ENCODE measurements around the gene MBP.

MBP gene

DNA sequence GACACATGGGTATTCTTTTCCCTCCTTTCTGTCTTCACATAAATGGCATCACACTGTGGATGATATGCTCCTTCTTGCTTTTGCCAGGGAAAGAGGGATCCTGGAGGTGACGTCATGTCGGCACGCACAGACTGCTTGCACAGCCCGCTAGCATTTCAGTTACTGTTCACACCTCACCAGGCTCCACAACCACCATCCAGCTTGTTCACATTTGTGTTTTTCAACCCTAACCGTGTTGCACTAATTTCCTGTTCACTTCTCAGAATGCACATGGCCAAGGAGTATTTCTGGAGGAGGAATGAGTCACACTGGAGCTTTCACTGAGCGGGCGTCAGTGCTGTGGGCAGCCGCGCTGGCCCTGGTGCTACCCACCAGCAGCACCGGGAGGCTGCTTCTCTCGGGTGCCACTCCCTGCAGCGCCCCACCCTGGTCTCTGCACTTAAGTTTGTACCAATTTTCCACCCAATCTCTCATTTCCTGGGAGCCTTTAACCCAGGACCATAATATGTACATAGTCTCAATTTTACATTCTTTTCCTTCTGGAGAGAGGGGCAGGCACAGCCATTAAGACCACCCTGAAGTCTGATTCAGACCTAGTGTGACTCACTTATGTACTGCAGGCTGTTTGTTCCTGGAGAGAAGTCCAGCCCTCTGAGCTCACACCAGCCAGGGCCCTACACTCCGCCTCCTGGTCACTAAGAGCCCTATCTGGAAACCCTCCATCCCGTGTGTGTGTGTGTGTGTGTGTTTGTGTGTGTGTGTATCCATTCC, 65.1 kb downstream of the MBP start:
- DNase-seq (ENCODE audit: low read depth in 1 of 2, low spot score in 1 of 2) = peak in 1 of 2 donors; percentile 64

DNA sequence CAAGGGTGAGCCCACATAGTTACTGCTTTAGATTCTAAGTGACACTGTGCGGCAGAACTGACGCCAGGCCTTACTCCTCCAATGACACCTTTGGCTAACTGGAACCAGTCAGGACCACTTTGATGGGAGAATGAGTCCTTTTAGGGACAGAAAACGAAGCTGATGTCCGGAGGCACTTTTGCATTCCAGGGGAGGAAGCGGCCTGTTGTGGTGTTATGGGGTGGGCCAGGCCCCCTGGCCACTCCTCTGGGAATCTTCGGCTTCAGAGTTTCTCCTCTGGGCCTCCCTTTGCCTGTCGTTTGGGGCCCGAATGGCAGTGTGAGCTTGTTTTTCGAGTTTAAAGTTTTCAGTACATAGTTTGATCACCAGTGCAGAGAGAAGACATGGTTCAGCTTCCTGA, 65.9 kb downstream of the MBP start:
- DNase-seq (ENCODE audit: low read depth in 1 of 2, low spot score in 1 of 2) = no peak

DNA sequence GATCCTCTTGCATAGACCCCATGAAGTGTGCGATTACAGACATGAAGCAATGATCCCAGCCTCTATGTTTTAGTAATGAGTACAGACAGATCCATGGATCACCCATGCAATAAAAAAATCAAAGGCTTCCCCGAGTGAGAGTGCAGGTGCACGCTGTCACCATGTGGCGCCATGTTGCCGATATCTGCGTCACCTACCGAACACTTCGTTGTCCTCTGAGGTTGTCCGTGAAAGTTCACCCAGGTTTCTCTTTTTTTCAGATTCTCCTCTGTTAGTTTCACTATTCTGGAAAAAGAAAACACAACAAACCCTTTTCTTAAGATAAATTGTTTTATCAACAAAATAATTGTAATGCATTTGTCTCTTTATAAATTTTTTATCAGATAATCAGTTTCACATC, 66.5 kb downstream of the MBP start:
- no peak for DNase-seq (ENCODE audit: low read depth in 1 of 2, low spot score in 1 of 2)

DNA sequence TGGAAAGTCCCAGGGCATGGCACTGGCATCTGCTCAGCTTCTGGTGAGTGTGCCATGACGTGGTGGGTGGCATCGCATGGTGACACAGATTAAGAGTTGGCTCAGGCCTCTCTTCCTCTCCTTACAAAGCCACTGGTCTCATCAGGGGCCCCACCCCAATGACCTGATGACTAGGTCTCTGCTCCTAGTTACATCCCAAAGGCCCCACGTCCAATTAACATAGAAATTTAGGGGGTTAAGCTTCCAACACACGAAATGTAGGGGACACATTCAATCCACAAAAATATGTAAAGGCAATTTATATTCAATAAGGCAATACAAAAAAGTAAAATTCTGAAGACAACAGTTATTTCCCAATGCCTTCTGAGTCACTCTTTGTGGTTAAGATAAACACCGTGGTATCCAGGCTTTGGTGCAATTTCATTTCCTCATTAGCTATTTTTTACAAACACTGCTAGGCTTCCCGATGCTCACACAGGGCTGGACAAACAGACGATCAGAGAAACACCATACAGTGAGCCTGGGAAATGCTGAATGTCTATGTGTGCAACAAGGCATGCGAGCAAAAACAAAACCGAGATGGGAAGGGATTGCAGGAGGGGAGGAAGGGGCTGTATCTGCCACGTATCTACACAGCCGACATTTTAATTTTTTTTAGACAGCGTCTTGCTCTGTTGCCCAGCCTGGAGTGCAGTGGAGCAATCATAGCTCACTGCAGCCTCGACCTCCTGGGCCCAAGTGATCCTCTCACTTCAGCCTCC, 67.2 kb downstream of the MBP start:
- DNase-seq (ENCODE audit: low read depth in 1 of 2, low spot score in 1 of 2) = no peak

DNA sequence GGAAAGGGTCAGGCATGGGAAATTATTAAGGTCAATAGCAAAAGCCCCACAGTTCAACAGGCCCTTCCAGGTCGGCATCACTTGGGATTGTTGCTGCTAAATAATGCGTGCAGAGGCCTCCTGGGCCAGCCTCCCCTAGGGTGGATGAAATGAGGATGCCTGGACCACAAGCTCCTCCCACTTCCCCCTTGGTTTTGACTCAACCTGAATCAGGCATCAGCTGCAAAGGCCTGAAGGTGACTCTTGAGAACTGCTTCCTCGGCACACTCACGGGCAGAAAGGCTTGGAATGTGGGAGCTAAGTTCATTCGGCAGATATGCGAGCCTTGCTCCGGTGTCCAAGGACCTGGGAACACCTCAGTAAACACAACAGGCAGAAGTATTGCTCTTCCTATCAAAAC, 69.3 kb downstream of the MBP start:
- peak; percentile 54 to 65 for DNase-seq (ENCODE audit: low read depth in 1 of 2, low spot score in 1 of 2)

DNA sequence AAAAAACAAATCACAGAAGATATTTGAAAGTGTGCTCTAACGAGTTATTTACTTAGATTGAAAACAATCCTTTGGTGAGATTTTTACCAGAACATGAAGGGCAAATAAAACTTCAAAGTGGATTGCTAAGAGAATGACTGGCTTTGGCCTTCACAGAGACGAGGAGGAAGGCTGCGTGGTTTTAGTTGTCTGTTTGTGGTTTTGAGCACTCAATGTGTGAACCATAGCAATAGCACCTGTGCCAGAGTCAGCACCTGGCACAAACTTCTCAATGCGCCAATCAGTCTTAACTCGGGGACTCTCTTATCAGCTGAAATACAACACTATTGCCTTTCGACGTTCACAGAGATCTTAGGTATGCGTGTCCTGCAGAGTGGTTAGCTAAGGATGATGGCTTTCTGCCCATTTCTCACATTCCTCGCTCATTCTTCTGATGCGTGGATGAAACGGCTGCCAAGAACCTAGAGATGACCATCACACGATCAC, 70.0 kb downstream of the MBP start:
- DNase-seq (ENCODE audit: low read depth in 1 of 2, low spot score in 1 of 2) = peak in 1 of 2 donors; percentile 53

DNA sequence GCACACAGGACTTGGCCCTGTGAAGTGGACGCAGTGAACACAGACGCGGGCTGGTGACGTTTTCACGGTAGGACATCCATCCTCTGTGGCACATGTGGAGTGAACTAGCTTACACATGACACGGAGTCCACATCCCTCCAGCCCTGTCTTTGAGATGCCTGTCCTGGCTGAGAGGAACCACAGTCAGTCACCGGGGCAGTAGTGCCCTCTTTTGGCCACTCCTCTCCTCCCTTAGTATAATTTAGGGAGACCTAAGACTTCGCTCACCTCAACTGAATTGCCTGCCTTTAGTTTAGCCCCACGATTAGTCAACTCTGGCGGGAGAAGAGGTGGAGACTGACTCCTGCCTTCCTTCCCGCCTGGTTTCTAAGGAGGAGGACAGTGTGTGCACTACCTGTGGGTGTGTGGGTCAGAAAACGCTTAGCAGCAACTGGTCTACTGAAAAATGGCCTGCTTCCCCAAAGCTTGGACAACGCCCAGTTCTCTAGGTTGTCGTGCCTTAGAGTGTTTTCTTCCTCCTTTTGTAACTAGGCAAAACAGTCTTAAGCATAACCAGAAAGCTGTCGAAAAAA, 70.6 kb downstream of the MBP start:
- DNase-seq (ENCODE audit: low read depth in 1 of 2, low spot score in 1 of 2) = no peak

DNA sequence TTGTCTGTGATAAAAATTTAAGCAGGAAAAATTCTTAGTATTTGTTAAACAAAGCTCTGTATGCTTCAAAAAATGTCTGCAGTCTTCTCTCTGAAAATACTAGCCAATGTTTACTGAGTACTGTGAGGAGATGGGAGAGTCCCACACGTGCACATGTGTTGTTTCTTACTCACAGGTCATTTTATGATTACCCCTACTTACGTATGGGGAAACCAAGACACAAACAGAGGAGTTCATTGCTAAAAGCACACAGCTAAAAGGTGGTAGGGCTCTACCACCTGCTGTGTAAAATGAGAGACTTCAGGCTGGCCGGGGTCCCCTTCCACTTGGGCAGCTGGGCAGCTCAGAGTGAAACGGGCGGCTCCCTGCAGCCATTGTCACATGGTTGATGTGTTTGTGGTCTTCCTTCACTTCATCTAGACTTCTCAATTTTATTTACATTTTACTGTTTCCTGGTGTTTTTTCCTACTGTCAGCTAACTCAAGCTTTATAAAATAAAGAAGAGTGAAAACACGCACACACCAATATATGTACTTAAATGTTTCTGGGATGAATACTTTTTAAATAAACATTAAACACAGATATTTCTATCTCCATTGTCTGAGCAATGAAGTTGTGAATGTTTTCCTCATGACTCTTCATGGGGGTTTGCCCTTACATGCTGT, 71.2 kb downstream of the MBP start:
- no peak for DNase-seq (ENCODE audit: low read depth in 1 of 2, low spot score in 1 of 2)

DNA sequence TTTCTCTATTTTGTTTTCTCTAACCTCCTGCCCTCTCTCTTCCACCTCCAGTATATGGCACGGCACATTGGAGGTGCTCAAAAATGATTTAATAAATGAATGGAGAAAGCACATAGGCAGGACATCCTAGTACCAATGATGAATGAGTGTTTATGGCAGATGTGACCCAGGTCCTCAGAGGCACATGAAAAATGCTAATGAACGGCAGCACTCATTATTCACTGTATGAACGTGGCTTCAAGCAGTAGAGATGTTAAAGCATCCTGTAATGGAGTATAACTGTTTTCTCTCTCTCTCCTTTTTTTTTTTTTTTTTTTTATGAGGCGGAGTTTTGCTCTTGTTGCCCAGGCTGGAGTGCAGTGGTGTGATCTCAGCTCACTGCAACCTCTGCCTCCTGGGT, 72.4 kb downstream of the MBP start:
- no peak for DNase-seq (ENCODE audit: low read depth in 1 of 2, low spot score in 1 of 2)

DNA sequence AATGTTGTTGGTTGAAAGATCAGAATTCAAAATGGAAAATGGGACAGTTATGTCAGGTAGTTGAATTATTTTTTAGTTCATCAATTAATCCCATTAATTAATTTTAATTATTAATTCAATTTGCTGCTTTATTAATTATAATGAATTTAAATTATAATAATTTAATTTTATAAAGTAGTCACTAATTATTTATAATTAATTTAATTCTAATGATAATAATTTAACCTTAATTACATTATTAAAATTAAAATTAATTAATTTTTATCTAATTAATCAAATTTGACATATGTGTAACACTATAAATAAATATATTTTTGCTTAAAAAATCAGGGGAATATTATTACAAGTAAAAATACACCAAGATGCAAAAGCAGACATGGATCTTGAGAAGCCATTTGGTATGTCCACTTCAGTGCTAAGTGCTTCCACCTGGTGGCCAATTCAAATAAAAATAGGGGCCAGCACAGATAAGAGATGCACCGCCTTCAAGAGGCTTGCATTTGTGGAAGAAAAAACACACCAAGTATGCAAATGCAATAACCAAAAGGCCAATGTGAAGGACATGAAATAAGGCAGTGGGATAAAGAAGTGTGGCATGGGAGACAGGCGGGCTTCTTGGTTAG, 73.2 kb downstream of the MBP start:
- no peak for DNase-seq (ENCODE audit: low read depth in 1 of 2, low spot score in 1 of 2)

DNA sequence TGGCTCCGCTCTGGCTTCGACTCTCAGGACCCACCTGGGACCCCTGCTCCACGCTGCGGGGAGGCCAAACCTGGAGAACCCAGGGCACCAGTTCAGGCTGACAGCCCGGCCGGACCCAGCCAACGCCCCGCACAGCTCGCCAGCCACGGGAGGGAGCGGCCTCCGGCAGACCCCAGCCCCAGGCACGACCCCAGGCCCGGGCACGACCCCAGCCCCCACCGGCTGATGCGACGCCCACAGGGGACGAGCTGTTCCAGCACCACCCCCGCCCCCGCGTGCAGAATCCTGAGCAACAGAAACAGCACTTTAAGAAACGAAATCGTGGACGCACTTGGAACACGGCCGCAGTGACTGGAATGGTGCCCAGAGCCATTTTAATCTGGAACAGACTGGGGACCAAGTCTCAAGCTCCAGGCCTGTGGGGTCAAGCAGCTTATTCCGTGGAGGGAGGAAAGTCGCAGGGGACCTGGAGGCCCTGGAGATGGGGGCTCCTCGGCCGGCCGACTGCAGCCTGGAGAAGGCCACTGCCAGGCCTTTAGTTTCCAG, 74.2 kb downstream of the MBP start:
- no peak for DNase-seq (ENCODE audit: low read depth in 1 of 2, low spot score in 1 of 2)

DNA sequence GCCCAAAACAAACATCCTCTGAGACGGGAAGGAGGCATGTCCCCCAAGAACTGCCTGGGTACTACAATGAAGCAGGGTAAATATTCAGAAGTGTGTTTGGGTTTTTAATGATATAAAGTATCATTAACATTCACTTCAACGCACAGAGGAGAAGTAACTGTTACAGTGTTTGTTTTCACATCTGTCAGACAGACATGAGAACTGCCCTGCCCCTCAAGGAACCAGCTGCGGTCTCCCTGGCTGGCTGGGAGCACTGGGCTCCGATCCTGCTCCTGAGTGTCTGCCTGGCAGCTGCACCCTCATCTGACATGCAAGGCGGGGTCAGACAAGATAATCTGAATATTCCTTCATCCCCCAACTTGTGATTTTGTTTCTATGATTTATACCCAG, 75.6 kb downstream of the MBP start:
- DNase-seq (ENCODE audit: low read depth in 1 of 2, low spot score in 1 of 2) = no peak

DNA sequence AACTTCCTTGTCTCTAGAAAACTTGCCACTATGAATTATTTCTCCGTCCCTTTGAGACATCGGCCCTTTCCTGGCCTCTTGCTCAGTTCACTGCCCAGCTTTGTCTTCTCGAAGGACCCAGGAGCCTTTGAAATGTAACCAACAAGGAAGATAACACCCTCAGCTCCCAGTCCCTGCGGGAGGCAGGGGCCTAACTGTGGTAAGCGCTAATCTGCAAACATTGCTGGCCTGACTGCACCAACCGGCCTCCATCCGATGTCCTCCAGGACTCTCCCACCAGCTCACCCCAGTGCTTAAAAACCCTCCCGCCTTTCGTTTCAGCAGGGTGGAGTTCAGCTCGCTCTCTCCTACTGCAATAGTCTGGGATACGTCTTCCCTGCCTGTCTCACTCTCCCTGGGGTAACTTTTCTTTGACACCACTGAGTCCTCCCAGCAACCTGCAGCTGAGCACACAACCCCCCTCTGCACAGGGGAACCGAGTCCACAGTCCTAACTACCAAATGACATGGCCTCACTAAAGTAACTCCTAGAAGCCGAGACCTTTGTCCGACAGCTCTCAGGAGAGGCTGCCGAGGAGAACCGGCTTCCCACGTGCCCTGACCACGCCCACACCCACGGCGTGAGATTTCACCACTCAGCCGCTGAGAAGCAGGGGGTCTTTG, 76.1 kb downstream of the MBP start:
- no peak for DNase-seq (ENCODE audit: low read depth in 1 of 2, low spot score in 1 of 2)

DNA sequence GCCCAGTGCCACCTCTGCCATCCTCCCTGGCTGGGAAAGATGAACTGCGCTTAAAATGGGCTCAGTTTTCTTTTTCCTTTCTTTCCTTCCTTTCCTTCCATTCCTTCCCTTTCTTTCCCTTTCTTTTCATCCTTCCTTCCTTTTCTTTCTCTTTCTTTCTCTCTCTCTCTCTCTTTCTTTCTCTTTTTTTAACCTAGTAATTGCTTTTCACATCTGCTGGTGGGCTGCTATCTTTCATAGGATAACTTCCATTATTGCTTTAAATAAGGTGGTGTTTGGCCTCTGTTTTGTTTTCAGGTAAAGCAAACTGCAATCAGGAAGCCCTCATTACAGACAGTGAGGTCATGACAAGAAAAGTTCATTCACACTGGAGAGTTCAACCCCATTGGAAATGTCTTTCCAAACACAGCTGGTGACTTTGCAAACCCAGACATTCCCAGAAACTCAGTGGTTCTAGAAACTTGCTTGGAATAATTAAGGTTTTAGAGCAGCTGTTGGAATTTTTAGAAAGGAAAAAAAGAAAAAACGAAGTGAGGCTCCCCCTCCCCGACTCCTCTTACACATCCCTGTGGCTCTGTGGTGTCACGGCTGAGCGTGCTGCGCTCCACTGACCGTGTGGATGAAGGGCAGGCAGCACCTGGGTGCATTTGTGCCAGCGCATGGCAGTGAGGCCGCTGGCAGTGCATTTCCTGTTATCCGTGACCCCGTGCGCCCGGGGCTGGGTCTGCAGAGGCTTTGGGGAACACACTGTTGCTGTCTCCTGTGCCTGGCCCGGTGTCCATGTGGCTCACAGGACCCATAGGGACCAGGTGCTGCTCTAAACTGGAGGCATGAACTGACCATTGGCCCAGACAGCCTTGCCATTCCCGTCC, 76.9 kb downstream of the MBP start:
- DNase-seq (ENCODE audit: low read depth in 1 of 2, low spot score in 1 of 2) = no peak

DNA sequence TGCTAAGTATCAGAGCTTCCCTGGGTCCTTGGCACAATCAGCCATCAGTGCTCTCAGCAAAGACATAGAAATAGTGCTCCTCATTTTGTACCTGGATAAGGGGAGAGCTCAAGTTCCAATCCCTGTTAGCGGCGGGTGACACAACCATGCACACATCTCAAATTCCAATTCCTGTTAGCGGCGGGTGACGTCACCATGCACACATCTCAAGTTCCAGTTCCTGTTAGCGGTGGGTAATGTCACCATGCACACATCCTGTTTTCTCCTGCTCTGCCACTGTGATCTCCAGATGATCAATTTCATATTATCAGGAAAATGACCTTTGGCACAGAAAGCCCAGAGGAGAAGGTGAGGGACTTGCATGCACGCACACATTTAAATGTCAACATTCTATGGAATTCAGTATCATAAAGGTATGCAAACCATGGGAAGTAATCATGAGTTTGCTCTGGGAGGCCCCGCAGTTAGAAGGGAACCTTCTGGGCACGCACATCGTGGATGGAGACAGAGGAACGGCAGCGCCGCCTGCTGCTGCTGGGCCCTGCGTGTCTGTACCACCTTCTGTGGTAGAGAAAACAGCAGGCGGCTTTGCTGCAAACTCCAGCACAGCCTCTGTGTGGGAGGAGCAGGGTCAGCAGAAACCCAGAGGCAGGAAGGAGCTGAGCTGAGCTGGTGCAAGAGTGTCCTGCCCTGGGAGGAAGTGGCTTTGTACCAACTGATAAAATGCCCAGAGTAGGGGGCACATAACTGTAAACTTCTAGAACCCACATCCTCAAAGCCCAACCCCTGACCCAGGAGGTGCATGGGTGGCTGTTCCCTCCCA, 77.8 kb downstream of the MBP start:
- DNase-seq (ENCODE audit: low read depth in 1 of 2, low spot score in 1 of 2) = peak; percentile 54 to 60

DNA sequence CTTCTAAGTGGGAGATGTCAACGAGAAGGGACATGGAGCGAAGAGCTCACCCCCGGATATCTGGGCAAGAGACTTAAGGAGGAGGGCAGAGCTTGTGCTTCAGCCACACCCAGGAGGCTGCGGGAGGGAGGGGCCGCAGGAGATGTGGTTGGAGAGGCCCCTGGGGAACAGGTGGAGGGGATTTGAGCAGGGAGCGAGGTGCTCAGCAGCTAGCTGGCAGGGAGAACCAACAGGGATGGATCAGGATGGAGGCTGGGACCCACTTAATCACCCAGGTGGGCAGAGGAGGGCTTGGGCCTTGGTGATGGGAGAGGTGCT, 78.3 kb downstream of the MBP start:
- no peak for DNase-seq (ENCODE audit: low read depth in 1 of 2, low spot score in 1 of 2)

DNA sequence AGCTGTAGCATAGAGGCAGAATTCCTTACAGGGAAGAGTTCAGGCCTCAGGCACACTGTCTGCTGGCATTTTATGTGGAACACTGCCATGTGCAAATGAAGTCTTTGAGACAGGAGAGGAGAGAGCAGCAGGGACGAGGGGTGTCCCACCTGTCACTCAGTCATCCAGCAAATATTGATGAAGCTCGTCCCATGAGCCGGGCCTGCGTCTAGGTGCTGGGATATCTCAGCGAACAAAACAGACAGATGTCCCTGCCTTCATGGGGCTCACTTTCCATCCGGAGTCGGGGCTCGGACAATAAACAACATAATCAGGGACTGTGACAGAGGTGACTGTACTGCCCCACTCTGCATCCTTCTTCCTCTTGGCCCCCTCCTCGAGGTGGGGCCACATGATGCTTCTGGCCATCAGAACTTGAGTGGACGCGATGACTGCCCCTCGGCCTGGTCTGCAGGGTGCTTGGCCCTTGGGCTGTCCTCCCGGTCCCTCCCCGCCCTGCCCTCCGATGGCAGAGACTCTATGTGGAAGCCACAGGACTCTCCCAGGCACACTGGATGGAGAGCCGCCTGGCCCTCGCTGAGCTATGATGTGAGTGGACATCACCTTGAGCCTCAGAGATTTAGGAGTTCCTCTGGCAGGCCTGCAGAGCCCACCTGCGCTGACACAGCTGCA, 78.8 kb downstream of the MBP start:
- DNase-seq (ENCODE audit: low read depth in 1 of 2, low spot score in 1 of 2) = no peak

DNA sequence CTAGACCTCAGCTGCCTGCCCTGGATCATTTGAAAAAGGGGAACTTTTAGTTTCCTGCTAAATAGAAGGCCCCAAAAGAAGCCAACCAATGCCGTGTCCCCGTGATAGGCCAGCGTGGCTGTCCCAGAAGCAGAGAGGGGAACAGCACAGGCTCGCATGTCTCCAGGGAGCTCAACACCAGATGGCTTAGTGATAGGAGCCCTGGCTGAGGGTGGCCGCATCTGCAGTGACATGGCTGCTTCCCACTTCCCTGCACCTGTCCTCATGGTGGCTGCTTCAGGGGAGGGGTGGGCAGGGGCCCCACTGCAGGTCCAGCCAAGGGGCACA, 79.6 kb downstream of the MBP start:
- DNase-seq (ENCODE audit: low read depth in 1 of 2, low spot score in 1 of 2) = no peak

All from activated T-helper 1 cell treated with anti-CD3 and anti-CD28 coated beads, Interleukin-2, amount 50 U/mL, for 16 hours (primary cell).